HL-60 (cell line): Measurements from ENCODE around the gene ZNF865.

Experiments
- DNase-seq, 2 experiments: peaks; one replicate each; pipeline ENCODE4 v3.0.0-alpha.2; 2010 to 2020; ENCODE audit warnings: low read depth in 1 of 2, low spot score in 1 of 2
- H3K27ac ChIP-seq: fragments of 250-450 bp; sonication (Bioruptor Pico); replicated peaks from 2 replicates; pipeline ENCODE4 v1.5.1; 2020; ENCODE audit warnings: mild to moderate bottlenecking, moderate library complexity
- H3K27me3 ChIP-seq: fragments of 250-450 bp; sonication (Bioruptor Pico); 2 replicates; pipeline ENCODE4 v1.5.1; 2021; ENCODE audit warnings: mild to moderate bottlenecking, moderate library complexity; ENCODE audit not compliant: insufficient read depth, poor library complexity, severe bottlenecking
- H3K4me3 ChIP-seq: replicated peaks from 2 replicates; pipeline ENCODE4 v1.5.1; 2011; ENCODE audit warnings: mild to moderate bottlenecking, control low read depth, low read length; ENCODE audit not compliant: insufficient read depth
- GABPA ChIP-seq: IDR thresholded peaks from 2 replicates; pipeline ENCODE4 v1.6.1; 2012; ENCODE audit warnings: low read depth
- POLR2AphosphoS5 ChIP-seq: IDR thresholded peaks from 2 replicates; pipeline ENCODE4 v1.6.1; 2012; ENCODE audit warnings: low read depth
- SPI1 ChIP-seq: IDR thresholded peaks from 2 replicates; pipeline ENCODE4 v1.6.1; 2012; ENCODE audit warnings: low read depth, mild to moderate bottlenecking, borderline replicate concordance
- TF ChIP-seq, protein P1 (sequence below): IDR thresholded peaks from one replicate; pipeline ENCODE4 v1.5.1; 2011; ENCODE audit warnings: low read length, control low read depth, inconsistent platforms; ENCODE audit not compliant: insufficient read depth
- TF ChIP-seq, protein P2 (sequence below): IDR thresholded peaks from 2 replicates; pipeline ENCODE4 v1.6.1; 2012; ENCODE audit warnings: low read depth; ENCODE audit not compliant: insufficient replicate concordance

ZNF865 gene

DNA sequence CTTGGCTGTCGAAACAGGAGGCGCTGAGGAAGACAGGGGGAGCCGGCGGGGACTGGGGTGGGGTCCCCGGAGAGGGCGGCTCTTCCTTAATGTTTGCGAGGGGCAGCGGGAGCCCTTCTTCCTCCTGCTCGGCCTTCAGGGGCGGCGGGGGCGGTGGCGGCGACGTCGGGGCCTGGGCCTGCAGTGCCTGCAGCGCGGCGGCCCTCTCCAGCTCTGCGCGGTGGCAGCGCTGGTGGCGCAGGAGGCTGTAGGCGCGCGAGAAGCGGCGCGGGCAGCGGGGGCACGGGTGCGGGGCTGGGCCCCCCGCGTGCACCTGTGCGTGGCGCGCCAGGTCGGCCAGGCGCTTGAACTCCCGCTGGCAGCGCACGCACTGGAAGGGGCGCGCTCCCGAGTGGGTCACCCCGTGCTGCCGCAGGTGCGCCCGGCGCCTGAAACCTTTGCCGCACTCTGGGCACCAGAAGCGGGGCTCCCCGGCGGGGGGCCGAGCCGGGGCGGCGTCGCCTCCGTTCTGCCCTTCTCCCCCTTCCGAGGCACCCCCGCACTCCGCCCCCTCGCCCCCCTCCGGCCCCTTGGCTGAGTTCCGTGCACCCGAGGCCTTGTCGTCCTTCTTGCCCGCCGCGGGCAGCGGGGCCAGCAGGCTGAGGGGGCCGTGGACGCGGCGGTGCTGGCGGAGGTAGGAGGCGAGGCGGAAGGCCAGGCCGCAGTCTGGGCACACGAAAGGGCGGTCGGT is 27.3 kb upstream of the ZNF865 start:
- H3K27me3 ChIP-seq, result no peaks in the 10 kb centered on the region
- H3K4me3 ChIP-seq, result no peak overlapping the region
- no peak for DNase-seq
- no peak for TF ChIP-seq POLR2AphosphoS5
- H3K27ac ChIP-seq, result no peak overlapping the region

DNA sequence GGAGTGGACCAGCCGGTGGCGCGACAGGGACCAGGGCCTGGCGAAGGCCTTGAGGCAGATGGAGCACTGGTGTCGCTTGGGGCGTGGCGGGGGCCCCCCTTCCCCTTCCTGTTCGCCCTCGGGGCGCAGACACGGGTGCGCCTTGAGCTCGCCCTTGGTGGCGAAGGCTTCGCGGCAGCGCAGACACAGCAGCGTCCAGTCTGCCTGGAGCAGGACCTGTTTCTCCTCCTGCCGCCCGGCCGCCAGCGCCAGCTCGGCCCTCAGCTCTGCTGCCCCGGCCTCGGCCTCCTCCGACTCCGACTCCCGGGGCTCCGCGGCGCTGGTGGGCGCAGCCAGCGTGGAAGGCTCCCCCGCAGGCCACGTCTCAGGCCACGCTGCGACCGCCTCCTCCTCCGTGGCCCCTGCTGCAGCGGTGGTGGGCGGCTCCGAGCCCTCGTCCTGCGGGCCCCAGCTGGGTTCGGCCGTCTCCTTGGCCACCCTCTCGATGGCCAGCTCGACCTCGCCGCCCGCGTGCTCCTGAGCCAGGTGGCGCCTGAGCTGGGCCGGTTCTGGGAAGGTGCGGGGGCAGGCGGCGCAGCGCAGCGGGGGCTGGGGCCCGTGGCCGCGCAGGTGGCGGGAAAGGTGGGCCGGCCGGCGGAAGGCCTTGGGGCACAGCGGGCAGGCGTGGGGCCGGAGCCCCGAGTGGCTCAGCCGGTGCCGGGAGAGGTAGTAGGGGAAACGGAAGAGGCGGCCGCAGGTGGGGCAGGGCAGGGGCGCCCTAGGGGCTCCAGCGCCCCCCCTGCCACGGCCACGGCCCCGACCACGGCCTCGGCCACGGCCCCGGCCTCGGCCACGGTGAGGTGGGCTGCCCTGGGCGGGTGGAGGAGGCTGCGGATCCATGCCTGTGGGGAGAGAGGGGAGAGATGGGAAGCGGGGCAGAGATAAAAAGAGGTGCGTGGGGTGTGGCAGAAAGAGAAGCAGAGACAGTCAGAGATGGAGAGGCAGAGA is 26.4 kb upstream of the ZNF865 start:
- H3K27ac ChIP-seq, result no peak overlapping the region
- no peak for DNase-seq
- TF ChIP-seq POLR2AphosphoS5 (no peak), GABPA (no peak), SPI1 (no peak)
- TF ChIP-seq, protein P1, sequence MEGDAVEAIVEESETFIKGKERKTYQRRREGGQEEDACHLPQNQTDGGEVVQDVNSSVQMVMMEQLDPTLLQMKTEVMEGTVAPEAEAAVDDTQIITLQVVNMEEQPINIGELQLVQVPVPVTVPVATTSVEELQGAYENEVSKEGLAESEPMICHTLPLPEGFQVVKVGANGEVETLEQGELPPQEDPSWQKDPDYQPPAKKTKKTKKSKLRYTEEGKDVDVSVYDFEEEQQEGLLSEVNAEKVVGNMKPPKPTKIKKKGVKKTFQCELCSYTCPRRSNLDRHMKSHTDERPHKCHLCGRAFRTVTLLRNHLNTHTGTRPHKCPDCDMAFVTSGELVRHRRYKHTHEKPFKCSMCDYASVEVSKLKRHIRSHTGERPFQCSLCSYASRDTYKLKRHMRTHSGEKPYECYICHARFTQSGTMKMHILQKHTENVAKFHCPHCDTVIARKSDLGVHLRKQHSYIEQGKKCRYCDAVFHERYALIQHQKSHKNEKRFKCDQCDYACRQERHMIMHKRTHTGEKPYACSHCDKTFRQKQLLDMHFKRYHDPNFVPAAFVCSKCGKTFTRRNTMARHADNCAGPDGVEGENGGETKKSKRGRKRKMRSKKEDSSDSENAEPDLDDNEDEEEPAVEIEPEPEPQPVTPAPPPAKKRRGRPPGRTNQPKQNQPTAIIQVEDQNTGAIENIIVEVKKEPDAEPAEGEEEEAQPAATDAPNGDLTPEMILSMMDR, result no peak
- TF ChIP-seq, protein P2, sequence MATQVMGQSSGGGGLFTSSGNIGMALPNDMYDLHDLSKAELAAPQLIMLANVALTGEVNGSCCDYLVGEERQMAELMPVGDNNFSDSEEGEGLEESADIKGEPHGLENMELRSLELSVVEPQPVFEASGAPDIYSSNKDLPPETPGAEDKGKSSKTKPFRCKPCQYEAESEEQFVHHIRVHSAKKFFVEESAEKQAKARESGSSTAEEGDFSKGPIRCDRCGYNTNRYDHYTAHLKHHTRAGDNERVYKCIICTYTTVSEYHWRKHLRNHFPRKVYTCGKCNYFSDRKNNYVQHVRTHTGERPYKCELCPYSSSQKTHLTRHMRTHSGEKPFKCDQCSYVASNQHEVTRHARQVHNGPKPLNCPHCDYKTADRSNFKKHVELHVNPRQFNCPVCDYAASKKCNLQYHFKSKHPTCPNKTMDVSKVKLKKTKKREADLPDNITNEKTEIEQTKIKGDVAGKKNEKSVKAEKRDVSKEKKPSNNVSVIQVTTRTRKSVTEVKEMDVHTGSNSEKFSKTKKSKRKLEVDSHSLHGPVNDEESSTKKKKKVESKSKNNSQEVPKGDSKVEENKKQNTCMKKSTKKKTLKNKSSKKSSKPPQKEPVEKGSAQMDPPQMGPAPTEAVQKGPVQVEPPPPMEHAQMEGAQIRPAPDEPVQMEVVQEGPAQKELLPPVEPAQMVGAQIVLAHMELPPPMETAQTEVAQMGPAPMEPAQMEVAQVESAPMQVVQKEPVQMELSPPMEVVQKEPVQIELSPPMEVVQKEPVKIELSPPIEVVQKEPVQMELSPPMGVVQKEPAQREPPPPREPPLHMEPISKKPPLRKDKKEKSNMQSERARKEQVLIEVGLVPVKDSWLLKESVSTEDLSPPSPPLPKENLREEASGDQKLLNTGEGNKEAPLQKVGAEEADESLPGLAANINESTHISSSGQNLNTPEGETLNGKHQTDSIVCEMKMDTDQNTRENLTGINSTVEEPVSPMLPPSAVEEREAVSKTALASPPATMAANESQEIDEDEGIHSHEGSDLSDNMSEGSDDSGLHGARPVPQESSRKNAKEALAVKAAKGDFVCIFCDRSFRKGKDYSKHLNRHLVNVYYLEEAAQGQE, result no peak
- peak overlapping the region; percentile 94; the same call in 1 of the 2 replicates for H3K4me3 ChIP-seq
- no peaks in the 10 kb centered on the region for H3K27me3 ChIP-seq

DNA sequence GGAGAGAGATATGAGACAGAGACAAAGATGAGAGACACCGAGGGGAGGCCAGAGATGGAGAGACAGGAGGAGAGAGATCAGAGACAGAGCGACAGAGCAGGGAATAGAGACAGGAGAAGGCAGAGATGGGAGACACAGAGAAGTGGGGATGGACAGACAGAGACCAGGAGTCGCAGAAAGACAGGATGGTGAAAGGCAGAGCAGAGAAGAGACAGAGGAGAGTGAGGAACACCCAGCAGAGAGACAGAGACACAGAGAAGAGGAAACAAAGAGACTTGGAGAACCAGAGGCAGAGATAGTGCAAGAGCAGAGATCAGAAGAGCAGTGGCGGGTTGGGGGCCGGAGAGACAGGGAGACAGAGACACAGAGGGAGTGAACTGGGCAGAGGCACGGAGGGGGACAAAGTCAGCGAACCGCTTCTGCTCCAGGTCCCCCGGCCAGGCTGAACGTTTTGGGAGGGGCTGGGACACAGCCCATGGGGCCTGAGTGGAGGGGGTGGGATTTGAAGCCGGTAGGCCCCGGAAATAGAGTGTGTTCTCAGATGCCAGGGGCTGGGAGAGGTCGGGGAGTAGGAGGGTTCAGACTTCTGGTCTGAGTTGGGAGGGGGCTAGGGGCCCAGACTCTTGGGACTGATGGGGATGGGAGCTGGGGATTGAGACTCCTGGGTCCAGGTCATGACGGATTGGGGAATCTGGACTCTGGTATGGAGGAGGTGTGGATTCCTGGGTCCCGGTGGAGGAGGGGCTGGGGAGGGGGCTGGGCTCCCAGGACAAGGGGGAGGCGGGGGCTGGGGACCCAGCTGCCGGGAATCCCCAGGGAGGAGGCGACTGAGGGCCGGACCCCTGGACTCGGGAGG is 25.5 kb upstream of the ZNF865 start:
- no peak for DNase-seq
- peaks cover 6% of the 10 kb centered on the region for H3K27me3 ChIP-seq
- peak overlapping the region; percentile 78 for H3K27ac ChIP-seq
- peak overlapping the region; percentile 94 for H3K4me3 ChIP-seq
- TF ChIP-seq GABPA, result no peak
- TF ChIP-seq POLR2AphosphoS5, result no peak
- TF ChIP-seq, protein P1, result no peak
- TF ChIP-seq SPI1, result no peak
- TF ChIP-seq, protein P2, result no peak
